PC-9 (cell line): Measurements from ENCODE around the gene SNRNP48.

Experiments used
- EZH2 ChIP-seq: fragments of 200-600 bp; sonication (generic); IDR thresholded peaks from 2 replicates; pipeline ENCODE4 v1.8.0; 2017; ENCODE audit warnings: antibody characterized with exemption, low read depth
- TF ChIP-seq, protein P1 (sequence below): fragments of 200-600 bp; sonication (generic); conservative IDR thresholded peaks from 2 replicates; pipeline ENCODE4 v1.6.1; 2017; ENCODE audit warnings: mixed run types, antibody characterized with exemption, mild to moderate bottlenecking, moderate library complexity

DNA sequence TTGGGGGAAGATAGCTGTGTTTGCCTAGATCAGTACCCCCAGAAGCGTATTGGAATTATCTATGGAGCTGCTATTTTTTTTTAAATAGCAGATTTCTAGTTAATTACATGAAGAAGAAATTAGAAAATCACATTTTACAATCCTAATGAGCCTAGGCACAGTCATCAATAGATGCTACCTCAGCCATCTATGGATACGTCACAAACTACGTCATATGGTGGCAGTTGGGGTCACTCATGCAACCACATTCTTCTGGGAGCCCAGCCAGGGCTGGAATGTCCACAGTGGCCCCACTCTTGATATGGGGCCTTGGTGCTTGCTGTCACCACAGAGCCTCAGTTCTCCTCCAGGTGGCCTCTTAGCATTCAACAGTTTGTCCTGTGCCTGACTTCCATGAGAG, 63.0 kb downstream of the SNRNP48 start:
- TF ChIP-seq, protein P1, sequence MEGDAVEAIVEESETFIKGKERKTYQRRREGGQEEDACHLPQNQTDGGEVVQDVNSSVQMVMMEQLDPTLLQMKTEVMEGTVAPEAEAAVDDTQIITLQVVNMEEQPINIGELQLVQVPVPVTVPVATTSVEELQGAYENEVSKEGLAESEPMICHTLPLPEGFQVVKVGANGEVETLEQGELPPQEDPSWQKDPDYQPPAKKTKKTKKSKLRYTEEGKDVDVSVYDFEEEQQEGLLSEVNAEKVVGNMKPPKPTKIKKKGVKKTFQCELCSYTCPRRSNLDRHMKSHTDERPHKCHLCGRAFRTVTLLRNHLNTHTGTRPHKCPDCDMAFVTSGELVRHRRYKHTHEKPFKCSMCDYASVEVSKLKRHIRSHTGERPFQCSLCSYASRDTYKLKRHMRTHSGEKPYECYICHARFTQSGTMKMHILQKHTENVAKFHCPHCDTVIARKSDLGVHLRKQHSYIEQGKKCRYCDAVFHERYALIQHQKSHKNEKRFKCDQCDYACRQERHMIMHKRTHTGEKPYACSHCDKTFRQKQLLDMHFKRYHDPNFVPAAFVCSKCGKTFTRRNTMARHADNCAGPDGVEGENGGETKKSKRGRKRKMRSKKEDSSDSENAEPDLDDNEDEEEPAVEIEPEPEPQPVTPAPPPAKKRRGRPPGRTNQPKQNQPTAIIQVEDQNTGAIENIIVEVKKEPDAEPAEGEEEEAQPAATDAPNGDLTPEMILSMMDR, result no peak
- TF ChIP-seq EZH2, result no peak
